ENCODE data around the gene ULBP1.

GRCh38 chr6:149940672-149940982, 23.1 kb upstream of the ULBP1 start:
- TF ChIP-seq POLR2AphosphoS5 (IDR thresholded peaks at IDR 0.05) (no peak), POLR2A (IDR thresholded peaks at IDR 0.05) (no peak), EP300 (IDR thresholded peaks at IDR 0.05) (no peak)
- TF ChIP-seq, protein P1, sequence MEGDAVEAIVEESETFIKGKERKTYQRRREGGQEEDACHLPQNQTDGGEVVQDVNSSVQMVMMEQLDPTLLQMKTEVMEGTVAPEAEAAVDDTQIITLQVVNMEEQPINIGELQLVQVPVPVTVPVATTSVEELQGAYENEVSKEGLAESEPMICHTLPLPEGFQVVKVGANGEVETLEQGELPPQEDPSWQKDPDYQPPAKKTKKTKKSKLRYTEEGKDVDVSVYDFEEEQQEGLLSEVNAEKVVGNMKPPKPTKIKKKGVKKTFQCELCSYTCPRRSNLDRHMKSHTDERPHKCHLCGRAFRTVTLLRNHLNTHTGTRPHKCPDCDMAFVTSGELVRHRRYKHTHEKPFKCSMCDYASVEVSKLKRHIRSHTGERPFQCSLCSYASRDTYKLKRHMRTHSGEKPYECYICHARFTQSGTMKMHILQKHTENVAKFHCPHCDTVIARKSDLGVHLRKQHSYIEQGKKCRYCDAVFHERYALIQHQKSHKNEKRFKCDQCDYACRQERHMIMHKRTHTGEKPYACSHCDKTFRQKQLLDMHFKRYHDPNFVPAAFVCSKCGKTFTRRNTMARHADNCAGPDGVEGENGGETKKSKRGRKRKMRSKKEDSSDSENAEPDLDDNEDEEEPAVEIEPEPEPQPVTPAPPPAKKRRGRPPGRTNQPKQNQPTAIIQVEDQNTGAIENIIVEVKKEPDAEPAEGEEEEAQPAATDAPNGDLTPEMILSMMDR (IDR thresholded peaks at IDR 0.05) = no peak
